H9 (cell line): ENCODE data around the gene CLDND1. TPM values are rescaled to one million over a fixed set of nuclear protein-coding genes. Genes with fewer than 3 reads are reported as not detected.

Experiments
- DNase-seq: peaks from one replicate; pipeline ENCODE4 v3.0.0-alpha.2; 2017
- H2AFZ ChIP-seq: one replicate; pipeline ENCODE4 v1.6.1; 2013; ENCODE audit warnings: mild to moderate bottlenecking, low read length, control low read depth, moderate library complexity
- H2AK5ac ChIP-seq: 2 replicates; pipeline ENCODE4 v1.6.1; 2013; ENCODE audit warnings: low read length, control low read depth, mixed read lengths; ENCODE audit not compliant: insufficient read length
- H2BK120ac ChIP-seq: one replicate; pipeline ENCODE4 v1.6.1; 2013; ENCODE audit warnings: low read depth, mild to moderate bottlenecking, low read length, control low read depth, inconsistent platforms; ENCODE audit not compliant: poor library complexity, severe bottlenecking
- H2BK12ac ChIP-seq: 2 replicates; pipeline ENCODE4 v1.6.1; 2013; ENCODE audit warnings: low read length, control low read depth, mixed read lengths, low read depth; ENCODE audit not compliant: insufficient read length
- H2BK15ac ChIP-seq: 2 replicates; pipeline ENCODE4 v1.6.1; 2013; ENCODE audit warnings: low read depth, low read length, control low read depth
- H2BK20ac ChIP-seq: one replicate; pipeline ENCODE4 v1.6.1; 2013; ENCODE audit warnings: low read depth, mild to moderate bottlenecking, low read length, control low read depth, inconsistent platforms; ENCODE audit not compliant: poor library complexity, severe bottlenecking
- H2BK5ac ChIP-seq: 2 replicates; pipeline ENCODE4 v1.6.1; 2013; ENCODE audit warnings: low read length, control low read depth, mixed read lengths; ENCODE audit not compliant: insufficient read length
- H3K14ac ChIP-seq: 2 replicates; pipeline ENCODE4 v1.6.1; 2013; ENCODE audit warnings: low read length, control low read depth; ENCODE audit not compliant: insufficient read depth
- H3K18ac ChIP-seq: 2 replicates; pipeline ENCODE4 v1.6.1; 2013; ENCODE audit warnings: low read depth, mild to moderate bottlenecking, mixed read lengths, low read length, control low read depth; ENCODE audit not compliant: insufficient read length
- H3K23ac ChIP-seq: 2 replicates; pipeline ENCODE4 v1.6.1; 2013; ENCODE audit warnings: low read length, control low read depth, mixed read lengths, low read depth; ENCODE audit not compliant: insufficient read length
- H3K23me2 ChIP-seq: 2 replicates; pipeline ENCODE4 v1.6.1; 2013; ENCODE audit warnings: low read depth, mild to moderate bottlenecking, mixed read lengths, low read length, control low read depth; ENCODE audit not compliant: insufficient read length, poor library complexity, severe bottlenecking
- H3K27ac ChIP-seq: 2 replicates; pipeline ENCODE4 v1.5.1; 2013; ENCODE audit warnings: low read length, control low read depth, mixed read lengths, low read depth; ENCODE audit not compliant: insufficient read length
- H3K27me3 ChIP-seq: 2 replicates; pipeline ENCODE4 v1.6.1; 2013; ENCODE audit warnings: low read length, control low read depth, inconsistent platforms; ENCODE audit not compliant: insufficient read depth
- H3K4ac ChIP-seq: 2 replicates; pipeline ENCODE4 v1.6.1; 2013; ENCODE audit warnings: low read depth, mild to moderate bottlenecking, control low read depth, inconsistent platforms, low read length, moderate library complexity
- H3K4me1 ChIP-seq: 2 replicates; pipeline ENCODE4 v1.6.1; 2013; ENCODE audit warnings: low read length, control low read depth, inconsistent platforms; ENCODE audit not compliant: insufficient read depth
- H3K4me2 ChIP-seq: 2 replicates; pipeline ENCODE4 v1.6.1; 2013; ENCODE audit warnings: low read length, control low read depth, mixed read lengths; ENCODE audit not compliant: insufficient read length, insufficient read depth
- H3K56ac ChIP-seq: 2 replicates; pipeline ENCODE4 v1.6.1; 2013; ENCODE audit warnings: low read depth, mild to moderate bottlenecking, mixed read lengths, low read length, control low read depth; ENCODE audit not compliant: insufficient read length
- H3K79me1 ChIP-seq: 2 replicates; pipeline ENCODE4 v1.6.1; 2013; ENCODE audit warnings: low read depth, mild to moderate bottlenecking, moderate library complexity, low read length, control low read depth, inconsistent platforms; ENCODE audit not compliant: insufficient read depth, poor library complexity, severe bottlenecking
- H3K79me2 ChIP-seq: 2 replicates; pipeline ENCODE4 v1.6.1; 2013; ENCODE audit warnings: low read length, control low read depth, inconsistent platforms; ENCODE audit not compliant: insufficient read depth
- H3K9ac ChIP-seq: 2 replicates; pipeline ENCODE4 v1.6.1; 2013; ENCODE audit warnings: low read length, control low read depth, mixed read lengths; ENCODE audit not compliant: insufficient read length; ENCODE audit errors: extremely low read depth
- H3K9me3 ChIP-seq: one replicate; pipeline ENCODE4 v1.6.1; 2013; ENCODE audit warnings: low read depth, low read length, inconsistent platforms; ENCODE audit not compliant: control insufficient read depth
- H3T11ph ChIP-seq: one replicate; pipeline ENCODE4 v1.6.1; 2013; ENCODE audit warnings: mild to moderate bottlenecking, low read length, control low read depth, inconsistent platforms
- H4K20me1 ChIP-seq: one replicate; pipeline ENCODE4 v1.6.1; 2013; ENCODE audit not compliant: control insufficient read depth, insufficient read length, insufficient read depth
- H4K5ac ChIP-seq: 2 replicates; pipeline ENCODE4 v1.6.1; 2013; ENCODE audit warnings: low read depth, mild to moderate bottlenecking, mixed read lengths, low read length, control low read depth; ENCODE audit not compliant: insufficient read length
- H4K8ac ChIP-seq: replicated peaks from 2 replicates; pipeline ENCODE4 v1.6.1; 2013; ENCODE audit warnings: low read length, control low read depth, mixed read lengths, low read depth; ENCODE audit not compliant: insufficient read length
- H4K91ac ChIP-seq: 2 replicates; pipeline ENCODE4 v1.6.1; 2013; ENCODE audit warnings: low read depth, mild to moderate bottlenecking, moderate library complexity, mixed read lengths, low read length, control low read depth; ENCODE audit not compliant: insufficient read length
- H3K27ac Mint-ChIP-seq, 3 experiments: 2 replicates in 2 of 3; 3 replicates in 1 of 3; pipeline ENCODE4 v1.8.0; 2020 to 2021; ENCODE audit warnings: mixed read lengths in 3 of 3, mild to moderate bottlenecking in 1 of 3, moderate library complexity in 1 of 3
- H3K27me3 Mint-ChIP-seq: 2 replicates; pipeline ENCODE4 v1.8.0; 2021; ENCODE audit warnings: low read depth, mild to moderate bottlenecking, moderate library complexity, mixed read lengths
- H3K36me3 Mint-ChIP-seq, 3 experiments: 2 replicates in 2 of 3; 3 replicates in 1 of 3; pipeline ENCODE4 v1.8.0; 2020 to 2021; ENCODE audit warnings: low read depth in 3 of 3, mixed read lengths in 3 of 3; ENCODE audit not compliant: insufficient read depth in 1 of 3
- H3K4me1 Mint-ChIP-seq, 2 experiments: 2 replicates each; pipeline ENCODE4 v1.8.0; 2020; ENCODE audit warnings: mixed read lengths in 2 of 2
- H3K4me3 Mint-ChIP-seq, 2 experiments: 2 replicates in 1 of 2; 3 replicates in 1 of 2; pipeline ENCODE4 v1.8.0; 2020 to 2021; ENCODE audit warnings: mild to moderate bottlenecking in 2 of 2, mixed read lengths in 2 of 2, moderate library complexity in 1 of 2
- H3K9me3 Mint-ChIP-seq, 2 experiments: 2 replicates in 1 of 2; 3 replicates in 1 of 2; pipeline ENCODE4 v1.8.0; 2020; ENCODE audit warnings: mild to moderate bottlenecking in 2 of 2, mixed read lengths in 2 of 2, moderate library complexity in 1 of 2
- CTCF ChIP-seq: fragments of 200-600 bp; sonication (generic); conservative IDR thresholded peaks from 3 replicates; pipeline ENCODE4 v1.8.0; 2021; ENCODE audit warnings: antibody characterized with exemption, mild to moderate bottlenecking
- WGBS: extraction: QIAGEN DNeasy Blood & Tissue Kit; methylation state at CpG from one replicate; pipeline ENCODE4 v1.1.7; 2013; ENCODE audit warnings: missing lambda C conversion rate, low lambda C conversion rate, mixed read lengths; ENCODE audit not compliant: insufficient read length; ENCODE audit errors: extremely low coverage; 5-methylcytosine and 5-hydroxymethylcytosine counted together
- total RNA-seq: library from RNA; stranded (reverse); gene quantifications from 2 replicates; pipeline ENCODE4 v1.2.1, GENCODE V29; 2021

The CLDND1 gene
- total RNA-seq, 1 experiment from 2014 or later: 83.0 TPM

- H4K20me1 ChIP-seq: no peaks in the 10 kb centered on the region
- no peak overlapping the region for H4K8ac ChIP-seq
- WGBS: no CpG with 5 or more reads among the region's 2 CpGs
- H3K36me3 Mint-ChIP-seq: no peaks in the 10 kb centered on the region
- no peak overlapping the region for H3K4me3 Mint-ChIP-seq
- H2BK12ac ChIP-seq: no peak overlapping the region
- H2AK5ac ChIP-seq: no peak overlapping the region
- no peak overlapping the region for H3K23ac ChIP-seq
- no peak overlapping the region for H2AFZ ChIP-seq
- no peak overlapping the region for H2BK5ac ChIP-seq
- DNase-seq: no peak
- H3K4ac ChIP-seq: no peak overlapping the region
- H3K27me3 Mint-ChIP-seq: no peaks in the 10 kb centered on the region
- H3K4me1 Mint-ChIP-seq: peaks cover 0 to 1% of the 10 kb centered on the region in 2 experiments; a peak in 1 of 4 replicates
- no peaks in the 10 kb centered on the region for H3K23me2 ChIP-seq
- H3K14ac ChIP-seq: no peak overlapping the region
- no peak overlapping the region for H4K5ac ChIP-seq
- no peak overlapping the region for H2BK120ac ChIP-seq
- no peak overlapping the region for H3K27ac Mint-ChIP-seq
- H3K18ac ChIP-seq: no peak overlapping the region
- TF ChIP-seq CTCF: no peak
- no peaks in the 10 kb centered on the region for H3K27me3 ChIP-seq
- H4K91ac ChIP-seq: no peak overlapping the region
- H3K79me1 ChIP-seq: no peaks in the 10 kb centered on the region
- H2BK20ac ChIP-seq: no peak overlapping the region
- H3K56ac ChIP-seq: no peak overlapping the region
- no peak overlapping the region for H3K27ac ChIP-seq
- H3K9me3 ChIP-seq: no peaks in the 10 kb centered on the region
- no peak overlapping the region for H3K9ac ChIP-seq
- no peak overlapping the region for H2BK15ac ChIP-seq
- no peaks in the 10 kb centered on the region for H3K79me2 ChIP-seq
- H3K4me2 ChIP-seq: no peak overlapping the region
- no peaks in the 10 kb centered on the region for H3K4me1 ChIP-seq
- no peaks in the 10 kb centered on the region for H3K9me3 Mint-ChIP-seq
- H3T11ph ChIP-seq: no peak overlapping the region
These were observed 31.9 kb upstream of the CLDND1 start for GRCh38 chr3:98554580-98554979.
